Right atrium auricular region (tissue), 2 donors: ENCODE results near the gene PORCN. TPM values are rescaled to one million over a fixed set of nuclear protein-coding genes. Genes with fewer than 3 reads are reported as not detected.

Experiments
- DNase-seq: peaks from one replicate; pipeline ENCODE4 v3.0.0-alpha.2; 2019; ENCODE audit warnings: low spot score
- H3K27ac ChIP-seq, 2 donors: fragments of 200-600 bp; sonication (generic); 1 replicate in 1 of 2; 2 replicates in 1 of 2; pipeline ENCODE4 v1.5.1; 2016 to 2019
- H3K27me3 ChIP-seq, 2 donors: fragments of 200-600 bp; sonication (generic); one replicate each; pipeline versions ENCODE4 v1.5.1 to v1.6.0; 2017 to 2019
- H3K36me3 ChIP-seq: fragments of 200-600 bp; sonication (generic); one replicate; pipeline ENCODE4 v1.5.1; 2016
- H3K4me1 ChIP-seq, 2 donors: fragments of 200-600 bp; sonication (generic); one replicate each; pipeline versions ENCODE4 v1.5.1 to v1.6.0; 2017 to 2019
- H3K4me3 ChIP-seq, 2 donors: fragments of 200-600 bp; sonication (generic); 1 replicate in 1 of 2; 2 replicates in 1 of 2; pipeline ENCODE4 v1.5.1; 2017 to 2019; ENCODE audit warnings: mild to moderate bottlenecking in 1 of 2, moderate library complexity in 1 of 2
- H3K9me3 ChIP-seq, 2 donors: fragments of 200-600 bp; sonication (generic); one replicate each; pipeline ENCODE4 v1.5.1; 2019
- CTCF ChIP-seq, 2 donors: fragments of 200-600 bp; sonication (generic); IDR thresholded peaks; one replicate each; pipeline ENCODE4 v1.5.1; 2019; ENCODE audit warnings: antibody characterized with exemption in 2 of 2
- total RNA-seq, 2 donors: library from RNA; depleted of rRNA; stranded (reverse); fragments of >200 nt; gene quantifications; one replicate each; pipeline ENCODE4 v1.1.0, GENCODE V29; 2016

The PORCN gene
- total RNA-seq, 2 donors from 2014 or later, result 23.0 to 43.0 TPM

GRCh38 chrX:48491809-48492208 is 17.0 kb upstream of the PORCN start:
- H3K4me1 ChIP-seq, result no peaks in the 10 kb centered on the region
- TF ChIP-seq CTCF (IDR thresholded peaks at IDR 0.05), result no peak
- DNase-seq, result no peak

DNA sequence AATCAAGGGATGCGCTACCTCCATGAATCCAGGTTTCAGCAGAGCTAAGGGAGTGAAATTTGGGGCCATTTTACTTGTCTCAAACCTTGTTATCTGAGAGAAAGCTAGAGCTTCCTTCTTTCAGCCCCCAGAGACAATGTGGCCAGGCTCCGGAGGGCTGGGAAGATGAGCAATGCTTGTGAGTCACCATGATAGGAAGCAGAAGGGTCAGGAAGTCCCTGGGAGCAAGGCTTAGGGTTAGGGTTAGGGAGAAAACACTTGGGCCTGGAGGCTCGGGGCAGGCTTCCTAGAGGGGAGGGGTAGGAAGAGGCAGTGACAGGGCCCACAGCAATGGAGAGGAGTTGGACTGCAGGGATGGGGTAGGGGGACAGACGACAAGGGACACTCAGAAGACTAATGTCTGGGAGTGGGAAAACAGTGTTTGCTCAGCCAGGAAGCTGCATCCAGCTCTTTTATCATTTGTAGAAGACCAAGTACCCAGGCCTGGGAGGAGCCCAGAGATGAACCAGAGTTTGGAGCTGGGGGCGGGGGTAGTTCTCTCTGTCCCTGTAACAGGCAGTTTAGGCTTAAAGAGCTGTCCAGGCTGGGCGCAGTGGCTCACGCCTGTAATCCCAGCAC is 16.4 kb upstream of the PORCN start:
- no peak overlapping the region for H3K27ac ChIP-seq
- no peak for TF ChIP-seq CTCF (IDR thresholded peaks at IDR 0.05)
- H3K4me3 ChIP-seq, result no peak overlapping the region
- H3K27me3 ChIP-seq, result no peaks in the 10 kb centered on the region
- no peak for DNase-seq
- H3K4me1 ChIP-seq, result no peaks in the 10 kb centered on the region
- H3K9me3 ChIP-seq, result peaks cover 0 to 4% of the 10 kb centered on the region in 2 donors
- H3K36me3 ChIP-seq, result no peaks in the 10 kb centered on the region

More at GRCh38 chrX:48491809-48492208, 17.0 kb upstream of the PORCN start:
- no peaks in the 10 kb centered on the region for H3K27me3 ChIP-seq
- no peak overlapping the region for H3K4me3 ChIP-seq
- H3K9me3 ChIP-seq, result peaks cover 0 to 4% of the 10 kb centered on the region in 2 donors
- no peak overlapping the region for H3K27ac ChIP-seq
- no peaks in the 10 kb centered on the region for H3K36me3 ChIP-seq

DNA sequence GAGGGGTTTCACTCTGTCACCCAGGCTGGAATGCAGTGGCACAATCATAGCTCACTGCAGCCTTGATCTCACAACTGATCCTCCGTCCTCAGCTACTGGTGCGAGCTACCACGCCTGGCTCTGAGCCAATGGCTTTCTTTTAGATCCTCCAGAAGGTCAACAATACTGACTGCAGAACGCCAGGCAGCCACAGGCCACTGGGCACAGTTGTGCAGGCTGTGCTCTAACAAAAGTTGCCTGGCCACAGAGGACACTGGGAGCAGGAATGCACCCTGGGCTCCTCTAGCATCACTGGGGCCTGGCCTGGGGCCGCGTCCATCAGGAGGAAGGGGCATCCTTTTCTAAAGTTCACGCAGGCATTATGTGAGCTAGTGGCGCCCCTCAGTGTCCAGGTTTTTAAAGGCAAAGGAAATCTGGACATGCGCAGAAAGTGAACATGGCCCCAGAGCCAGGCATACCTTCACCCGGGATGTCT is 14.9 kb upstream of the PORCN start:
- no peak overlapping the region for H3K4me3 ChIP-seq
- no peaks in the 10 kb centered on the region for H3K4me1 ChIP-seq
- H3K9me3 ChIP-seq, result peaks cover 0 to 4% of the 10 kb centered on the region in 2 donors
- no peaks in the 10 kb centered on the region for H3K27me3 ChIP-seq
- H3K27ac ChIP-seq, result no peak overlapping the region
- TF ChIP-seq CTCF (IDR thresholded peaks at IDR 0.05), result peak in 1 of 2 donors; percentile 38
- no peaks in the 10 kb centered on the region for H3K36me3 ChIP-seq
- no peak for DNase-seq

- no peak for DNase-seq
- H3K27ac ChIP-seq, result no peak overlapping the region
Observed at GRCh38 chrX:48496660-48497059, 12.1 kb upstream of the PORCN start.

GRCh38 chrX:48497871-48498270 is 10.9 kb upstream of the PORCN start:
- Histone ChIP-seq H3K36me3 (no peaks in the 10 kb centered on the region), H3K9me3 (no peaks in the 10 kb centered on the region), H3K4me1 (no peaks in the 10 kb centered on the region), H3K27me3 (no peaks in the 10 kb centered on the region), H3K27ac (no peak overlapping the region), H3K4me3 (no peak overlapping the region)
- TF ChIP-seq CTCF (IDR thresholded peaks at IDR 0.05), result no peak
- DNase-seq, result no peak

More at GRCh38 chrX:48496660-48497059, 12.1 kb upstream of the PORCN start:
- H3K9me3 ChIP-seq, result no peaks in the 10 kb centered on the region
- H3K27me3 ChIP-seq, result no peaks in the 10 kb centered on the region
- no peaks in the 10 kb centered on the region for H3K4me1 ChIP-seq
- no peaks in the 10 kb centered on the region for H3K36me3 ChIP-seq
- H3K4me3 ChIP-seq, result no peak overlapping the region
- TF ChIP-seq CTCF (IDR thresholded peaks at IDR 0.05), result no peak

DNA sequence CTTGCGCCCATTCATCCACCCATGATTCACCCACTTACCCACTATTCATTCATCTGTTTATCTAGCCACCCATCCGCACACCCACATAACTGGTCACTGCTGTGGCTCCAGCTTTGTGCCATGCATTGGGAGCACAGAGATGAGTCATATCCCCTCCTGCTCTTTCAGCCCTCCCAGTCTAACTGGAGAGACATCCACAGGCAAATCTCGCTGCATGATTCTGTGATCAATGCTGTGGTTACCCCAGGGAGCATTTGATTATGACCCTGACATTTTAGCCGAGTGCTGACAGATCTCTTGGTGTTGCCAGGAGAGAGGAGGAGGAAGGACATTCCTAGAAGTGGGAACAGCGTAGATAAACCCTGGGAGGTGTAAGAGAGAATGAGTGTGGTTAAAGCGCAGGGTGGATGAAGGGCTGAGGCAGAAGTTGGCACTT is 10.4 kb upstream of the PORCN start:
- no peak for DNase-seq
- H3K27ac ChIP-seq, result no peak overlapping the region
- no peaks in the 10 kb centered on the region for H3K4me1 ChIP-seq
- no peaks in the 10 kb centered on the region for H3K9me3 ChIP-seq
- H3K4me3 ChIP-seq, result no peak overlapping the region
- H3K27me3 ChIP-seq, result no peaks in the 10 kb centered on the region
- H3K36me3 ChIP-seq, result no peaks in the 10 kb centered on the region
- no peak for TF ChIP-seq CTCF (IDR thresholded peaks at IDR 0.05)
